HG03025 (cell line): ENCODE data around the gene RBFA.

Experiments used
- ATAC-seq: cut with Tn5 transposase; IDR thresholded peaks from one replicate; pipeline ENCODE4 v1.9.1; 2021; ENCODE audit warnings: mild to moderate bottlenecking, moderate library complexity; ENCODE audit not compliant: unreplicated experiment, low FRiP score

The RBFA gene

GRCh38 chr18:80068571-80069272 lies 34.5 kb downstream of the RBFA start:
- no peak for ATAC-seq

GRCh38 chr18:80070825-80071224 lies 36.6 kb downstream of the RBFA start:
- no peak for ATAC-seq

- no peak for ATAC-seq
These were observed 39.9 kb downstream of the RBFA start for GRCh38 chr18:80074183-80074582.

GRCh38 chr18:80074697-80075096 lies 40.5 kb downstream of the RBFA start:
- no peak for ATAC-seq

- ATAC-seq, result no peak
These were observed 41.7 kb downstream of the RBFA start for GRCh38 chr18:80075940-80076339.

- ATAC-seq, result no peak
These were observed 42.1 kb downstream of the RBFA start for GRCh38 chr18:80076379-80076778.

- ATAC-seq, result no peak
These were observed 43.6 kb downstream of the RBFA start for GRCh38 chr18:80077873-80078272.
